ENCODE measurements around the gene PLXNB2. TPM values are rescaled to one million over a fixed set of nuclear protein-coding genes. Genes with fewer than 3 reads are reported as not detected.
"Not testable (repeated sequence)": the region's sequence is repeated elsewhere in the genome, so short reads cannot be mapped to it uniquely, and the experiment has no call there.

PLXNB2 gene
- total RNA-seq, 1 experiment from 2014 or later, result 236 TPM

- POLR2A ChIA-PET; ATAC-seq; intact Hi-C loops (cut with micrococcal nuclease); H2AFZ ChIP-seq (ENCODE audit: low read depth, low read length, poor library complexity, severe bottlenecking); CTCF ChIA-PET; H3K4me3 ChIP-seq (replicated peaks in 1 of 2; ENCODE audit: low read depth in 1 of 2, low read length in 2 of 2); H4K20me1 ChIP-seq (ENCODE audit: insufficient read depth); BruUV-seq (replicated peaks); DNase-seq (ENCODE audit: low read depth, low spot score); H3K9me2 ChIP-seq (ENCODE audit: insufficient read depth); H3K4me2 ChIP-seq (ENCODE audit: low read length); H3K27me3 ChIP-seq (ENCODE audit: insufficient read depth, low read length); H3K36me3 ChIP-seq (ENCODE audit: control insufficient read depth in 1 of 2, insufficient read depth in 2 of 2, low read length in 2 of 2); H3K27ac ChIP-seq (ENCODE audit: low read depth, low read length); H3K79me2 ChIP-seq (ENCODE audit: insufficient read depth, low read length); H3K9ac ChIP-seq (ENCODE audit: low read length): not testable (repeated sequence)
- RAD21 ChIA-PET (ENCODE audit: low non-redundant PET in 1 of 2, low total read pairs in 2 of 2, uncharacterized antibody in 2 of 2, unreplicated experiment in 2 of 2), result interaction anchor here in 1 of 2 experiments (0.7 kb wide), 1 partner anchor 36 kb away, joined by 3 read pairs; no protein-coding TSS in a partner anchor
- Histone ChIP-seq H3K4me1 (ENCODE audit: control insufficient read depth in 1 of 2, insufficient read depth in 2 of 2, low read length in 2 of 2) (peaks cover 9 to 18% of the 10 kb centered on the region in 2 experiments), H3K9me3 (ENCODE audit: control insufficient read depth in 1 of 2, insufficient read depth in 1 of 2, low read depth in 1 of 2, low read length in 2 of 2) (peaks cover 0 to 16% of the 10 kb centered on the region in 2 experiments; a peak in 1 of 4 replicates)
Measured at GRCh38 chr22:50334433-50334832, 27.0 kb upstream of the PLXNB2 start.

- Histone ChIP-seq H3K27me3 (ENCODE audit: insufficient read depth, low read length) (no peaks in the 10 kb centered on the region), H3K4me1 (ENCODE audit: control insufficient read depth in 1 of 2, insufficient read depth in 2 of 2, low read length in 2 of 2) (peaks cover 32 to 52% of the 10 kb centered on the region in 2 experiments), H3K9ac (ENCODE audit: low read length) (no peak overlapping the region), H3K4me3 (replicated peaks in 1 of 2; ENCODE audit: low read depth in 1 of 2, low read length in 2 of 2) (no peak overlapping the region), H2AFZ (ENCODE audit: low read depth, low read length, poor library complexity, severe bottlenecking) (no peak overlapping the region), H3K9me2 (ENCODE audit: insufficient read depth) (no peaks in the 10 kb centered on the region), H3K27ac (ENCODE audit: low read depth, low read length) (no peak overlapping the region), H4K20me1 (ENCODE audit: insufficient read depth) (no peaks in the 10 kb centered on the region), H3K79me2 (ENCODE audit: insufficient read depth, low read length) (peaks cover 3% of the 10 kb centered on the region; the same call in 1 of the 2 replicates), H3K4me2 (ENCODE audit: low read length) (no peak overlapping the region), H3K9me3 (ENCODE audit: control insufficient read depth in 1 of 2, insufficient read depth in 1 of 2, low read depth in 1 of 2, low read length in 2 of 2) (no peaks in the 10 kb centered on the region), H3K36me3 (ENCODE audit: control insufficient read depth in 1 of 2, insufficient read depth in 2 of 2, low read length in 2 of 2) (no peaks in the 10 kb centered on the region)
- ATAC-seq, result no peak
- CTCF ChIA-PET, result no interaction called here
- RAD21 ChIA-PET (ENCODE audit: low non-redundant PET in 1 of 2, low total read pairs in 2 of 2, uncharacterized antibody in 2 of 2, unreplicated experiment in 2 of 2), result no interaction called here
- POLR2A ChIA-PET, result no interaction called here
- no peak for DNase-seq (ENCODE audit: low read depth, low spot score)
- no TSS peak for BruUV-seq (replicated peaks)
- intact Hi-C loops (cut with micrococcal nuclease), result no loop called here
- no peak for TF ChIP-seq ZNF274 (IDR thresholded peaks at IDR 0.05; ENCODE audit: low read depth, low read length)
- TF ChIP-seq SP1 (IDR thresholded peaks at IDR 0.05; ENCODE audit: low read depth), result no peak
- TF ChIP-seq REST (IDR thresholded peaks at IDR 0.05; ENCODE audit: low read depth), result no peak
- no peak for TF ChIP-seq CBX3 (IDR thresholded peaks at IDR 0.05; ENCODE audit: low read depth)
- TF ChIP-seq TCF7L2 (IDR thresholded peaks at IDR 0.05; ENCODE audit: borderline replicate concordance, extremely low read depth, insufficient read depth, insufficient read length), result no peak
- TF ChIP-seq ELF1 (IDR thresholded peaks at IDR 0.05; ENCODE audit: borderline replicate concordance, low read depth), result no peak
- TF ChIP-seq RAD21 (IDR thresholded peaks at IDR 0.05; ENCODE audit: low read depth), result no peak
- TF ChIP-seq EGR1 (IDR thresholded peaks at IDR 0.05; ENCODE audit: low read depth), result no peak
- no peak for TF ChIP-seq CEBPB (IDR thresholded peaks at IDR 0.05; ENCODE audit: low read depth)
- no peak for TF ChIP-seq CTCF (IDR thresholded peaks at IDR 0.05 in 2 of 3, conservative IDR thresholded peaks at IDR 0.05 in 1 of 3; ENCODE audit: borderline replicate concordance in 1 of 3, insufficient read depth in 1 of 3, low read depth in 2 of 3, low read length in 2 of 3)
- TF ChIP-seq ZBTB33 (IDR thresholded peaks at IDR 0.05; ENCODE audit: extremely low read depth, insufficient replicate concordance, low read length), result no peak
- TF ChIP-seq FOSL1 (IDR thresholded peaks at IDR 0.05; ENCODE audit: low read depth), result no peak
- no peak for TF ChIP-seq MAX (IDR thresholded peaks at IDR 0.05)
Measured at GRCh38 chr22:50329236-50329635, 21.8 kb upstream of the PLXNB2 start.
